Measurements from ENCODE around the gene COL1A1. TPM values are rescaled to one million over a fixed set of nuclear protein-coding genes. Genes with fewer than 3 reads are reported as not detected.

The COL1A1 gene
- total and polyA plus RNA-seq, 2 of the 13 experiments (the other 11 are each of a cell fraction or from before 2014, with no cell fraction given) = 0.05 TPM; not detected in 1

DNA sequence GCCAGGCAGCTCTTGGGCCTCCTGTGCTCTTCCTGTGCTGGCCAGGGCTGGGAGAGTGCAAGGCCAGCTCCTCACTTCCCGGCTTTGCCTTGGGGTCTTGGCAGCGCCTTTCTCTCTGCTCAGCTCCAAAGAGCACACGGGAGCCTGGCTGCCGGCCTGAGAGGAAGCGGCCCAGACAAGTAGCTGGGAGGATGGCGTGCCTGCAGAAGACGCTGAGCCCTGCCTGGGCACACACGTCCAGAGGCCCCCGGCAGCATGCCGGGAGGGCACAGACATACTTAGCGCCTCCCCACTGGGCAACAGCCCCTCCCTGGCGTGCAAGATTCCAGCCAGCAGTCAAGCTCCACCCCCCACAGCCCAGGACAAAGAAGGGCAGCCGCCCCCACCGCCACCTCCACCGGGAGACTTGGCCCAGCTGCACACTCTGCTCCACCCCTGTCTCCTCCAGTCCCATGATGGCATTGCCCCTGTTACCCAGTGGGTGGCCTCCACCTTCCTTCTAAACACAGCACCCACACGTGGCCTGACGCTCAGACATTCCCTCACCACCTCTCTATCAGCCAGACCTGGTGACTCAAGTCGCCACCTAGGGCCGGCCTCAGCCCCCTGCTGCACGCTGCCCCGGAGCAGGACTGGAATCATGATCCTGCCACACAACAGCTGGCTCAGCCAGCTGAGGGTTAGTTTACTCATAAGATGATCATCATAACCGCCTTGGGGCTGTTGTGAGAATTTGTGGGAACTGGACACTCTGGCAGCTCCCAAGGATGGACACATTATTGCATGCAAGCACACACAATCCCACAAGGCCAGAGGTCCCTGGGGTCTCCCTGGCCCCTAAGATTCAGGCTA is 23.2 kb downstream of the COL1A1 start (continued):
- TF ChIP-seq, protein P1, sequence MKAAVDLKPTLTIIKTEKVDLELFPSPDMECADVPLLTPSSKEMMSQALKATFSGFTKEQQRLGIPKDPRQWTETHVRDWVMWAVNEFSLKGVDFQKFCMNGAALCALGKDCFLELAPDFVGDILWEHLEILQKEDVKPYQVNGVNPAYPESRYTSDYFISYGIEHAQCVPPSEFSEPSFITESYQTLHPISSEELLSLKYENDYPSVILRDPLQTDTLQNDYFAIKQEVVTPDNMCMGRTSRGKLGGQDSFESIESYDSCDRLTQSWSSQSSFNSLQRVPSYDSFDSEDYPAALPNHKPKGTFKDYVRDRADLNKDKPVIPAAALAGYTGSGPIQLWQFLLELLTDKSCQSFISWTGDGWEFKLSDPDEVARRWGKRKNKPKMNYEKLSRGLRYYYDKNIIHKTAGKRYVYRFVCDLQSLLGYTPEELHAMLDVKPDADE (CRISPR knock-in tag; IDR thresholded peaks at IDR 0.05) = no peak
- TF ChIP-seq THYN1 (CRISPR knock-in tag; IDR thresholded peaks at IDR 0.05; ENCODE audit: borderline replicate concordance, low read depth) = no peak
- TF ChIP-seq KDM5B (CRISPR knock-in tag; IDR thresholded peaks at IDR 0.05; ENCODE audit: borderline replicate concordance) = peak; percentile 66
- TF ChIP-seq TARDBP (CRISPR knock-in tag; IDR thresholded peaks at IDR 0.05) = peak; percentile 63; the same call in 1 of the 2 replicates
- 0 out of 2 replicates have a peak, but pooled peaks have one; percentile 30 for TF ChIP-seq ZNF354B (CRISPR knock-in tag; IDR thresholded peaks at IDR 0.05)
- peak; percentile 31 for TF ChIP-seq AGO2 (optimal IDR thresholded peaks at IDR 0.05; ENCODE audit: low read depth, low read length)
- TF ChIP-seq, protein P2, sequence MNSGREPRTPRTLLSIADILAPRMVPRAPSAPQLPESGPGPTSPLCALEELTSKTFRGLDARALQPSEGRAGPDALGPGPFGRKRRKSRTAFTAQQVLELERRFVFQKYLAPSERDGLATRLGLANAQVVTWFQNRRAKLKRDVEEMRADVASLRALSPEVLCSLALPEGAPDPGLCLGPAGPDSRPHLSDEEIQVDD (CRISPR knock-in tag; IDR thresholded peaks at IDR 0.05; ENCODE audit: borderline replicate concordance) = no peak; the same call in 1 of the 2 replicates
- no peak for TF ChIP-seq GABPA (IDR thresholded peaks at IDR 0.05; ENCODE audit: low read depth, low read length)
- no peak for TF ChIP-seq GABPA (CRISPR knock-in tag; IDR thresholded peaks at IDR 0.05; ENCODE audit: low read depth)
- TF ChIP-seq MED1 (CRISPR knock-in tag; IDR thresholded peaks at IDR 0.05) = no peak
- TF ChIP-seq NBN (conservative IDR thresholded peaks at IDR 0.05) = no peak
- TF ChIP-seq LCORL (IDR thresholded peaks at IDR 0.05) = no peak
- peak; percentile 43; the same call in 1 of the 2 replicates for TF ChIP-seq LCORL (CRISPR knock-in tag; IDR thresholded peaks at IDR 0.05)
- TF ChIP-seq DR1 (CRISPR knock-in tag; IDR thresholded peaks at IDR 0.05) = no peak
- no peak for TF ChIP-seq GATA4 (IDR thresholded peaks at IDR 0.05; ENCODE audit: borderline replicate concordance, low read depth)
- TF ChIP-seq TBX2 (CRISPR knock-in tag; IDR thresholded peaks at IDR 0.05; ENCODE audit: borderline replicate concordance) = peak; percentile 65; the same call in 1 of the 2 replicates
- TF ChIP-seq ZNF562 (CRISPR knock-in tag; IDR thresholded peaks at IDR 0.05; ENCODE audit: borderline replicate concordance) = no peak
- no peak for TF ChIP-seq CHCHD3 (CRISPR knock-in tag; IDR thresholded peaks at IDR 0.05)
- TF ChIP-seq JDP2 (CRISPR knock-in tag; IDR thresholded peaks at IDR 0.05; ENCODE audit: borderline replicate concordance) = no peak
- TF ChIP-seq ZBTB7A (CRISPR knock-in tag; IDR thresholded peaks at IDR 0.05) = no peak
- TF ChIP-seq ZNF230 (CRISPR knock-in tag; IDR thresholded peaks at IDR 0.05) = no peak
- TF ChIP-seq ZFP36L1 (CRISPR knock-in tag; IDR thresholded peaks at IDR 0.05) = 0 out of 2 replicates have a peak, but pooled peaks have one; percentile 23
- TF ChIP-seq ZNF670 (CRISPR knock-in tag; IDR thresholded peaks at IDR 0.05; ENCODE audit: borderline replicate concordance) = no peak
- TF ChIP-seq EHMT2 (IDR thresholded peaks at IDR 0.05; ENCODE audit: borderline replicate concordance, low read depth, low read length) = no peak
- no peak for TF ChIP-seq HOXD1 (CRISPR knock-in tag; IDR thresholded peaks at IDR 0.05)
- TF ChIP-seq, protein P3, sequence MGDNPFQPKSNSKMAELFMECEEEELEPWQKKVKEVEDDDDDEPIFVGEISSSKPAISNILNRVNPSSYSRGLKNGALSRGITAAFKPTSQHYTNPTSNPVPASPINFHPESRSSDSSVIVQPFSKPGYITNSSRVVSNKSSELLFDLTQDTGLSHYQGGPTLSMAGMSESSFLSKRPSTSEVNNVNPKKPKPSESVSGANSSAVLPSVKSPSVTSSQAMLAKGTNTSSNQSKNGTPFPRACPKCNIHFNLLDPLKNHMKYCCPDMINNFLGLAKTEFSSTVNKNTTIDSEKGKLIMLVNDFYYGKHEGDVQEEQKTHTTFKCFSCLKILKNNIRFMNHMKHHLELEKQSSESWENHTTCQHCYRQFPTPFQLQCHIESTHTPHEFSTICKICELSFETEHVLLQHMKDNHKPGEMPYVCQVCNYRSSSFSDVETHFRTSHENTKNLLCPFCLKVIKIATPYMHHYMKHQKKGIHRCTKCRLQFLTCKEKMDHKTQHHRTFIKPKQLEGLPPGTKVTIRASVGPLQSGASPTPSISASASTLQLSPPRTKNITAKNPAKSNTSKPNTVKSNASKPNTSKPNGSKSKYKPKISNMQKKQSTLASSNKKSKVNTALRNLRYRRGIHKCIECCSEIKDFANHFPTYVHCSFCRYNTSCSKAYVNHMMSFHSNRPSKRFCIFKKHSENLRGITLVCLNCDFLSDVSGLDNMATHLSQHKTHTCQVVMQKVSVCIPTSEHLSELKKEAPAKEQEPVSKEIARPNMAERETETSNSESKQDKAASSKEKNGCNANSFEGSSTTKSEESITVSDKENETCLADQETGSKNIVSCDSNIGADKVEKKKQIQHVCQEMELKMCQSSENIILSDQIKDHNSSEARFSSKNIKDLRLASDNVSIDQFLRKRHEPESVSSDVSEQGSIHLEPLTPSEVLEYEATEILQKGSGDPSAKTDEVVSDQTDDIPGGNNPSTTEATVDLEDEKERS (CRISPR knock-in tag; IDR thresholded peaks at IDR 0.05) = 0 out of 2 replicates have a peak, but pooled peaks have one; percentile 44
- TF ChIP-seq, protein P4, sequence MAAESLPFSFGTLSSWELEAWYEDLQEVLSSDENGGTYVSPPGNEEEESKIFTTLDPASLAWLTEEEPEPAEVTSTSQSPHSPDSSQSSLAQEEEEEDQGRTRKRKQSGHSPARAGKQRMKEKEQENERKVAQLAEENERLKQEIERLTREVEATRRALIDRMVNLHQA (CRISPR knock-in tag; IDR thresholded peaks at IDR 0.05) = no peak
